Measurements from ENCODE around the gene UCP3. TPM values are rescaled to one million over a fixed set of nuclear protein-coding genes. Genes with fewer than 3 reads are reported as not detected.

UCP3 gene
- polyA plus RNA-seq, 1 donor (not counting 4 experiments of a cell fraction or from before 2014, with no cell fraction given), result 0.52 TPM

DNA sequence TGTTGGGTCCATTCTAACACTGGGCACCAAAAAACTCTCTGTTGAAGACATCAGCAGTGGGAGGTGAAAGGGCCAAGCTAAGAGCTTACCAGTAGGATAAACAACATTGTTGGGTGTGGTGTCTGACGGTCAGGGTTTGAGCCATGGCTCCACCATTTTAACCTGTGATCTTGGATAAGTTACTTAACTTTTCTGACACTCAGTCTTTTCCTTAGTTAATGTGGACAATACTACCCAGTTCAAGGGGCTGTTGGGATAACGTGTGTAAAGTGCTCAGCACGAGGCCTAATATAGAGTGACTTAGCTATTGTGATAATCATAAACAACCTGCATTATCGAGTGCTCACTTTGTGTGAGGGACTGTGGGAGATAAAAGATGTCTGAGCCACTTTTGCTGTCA lies 6.1 kb downstream of the UCP3 start:
- Histone ChIP-seq H3K4me1 (ENCODE audit: control insufficient read depth, extremely low read depth, insufficient read depth, low read length) (no peaks in the 10 kb centered on the region), H3K36me3 (ENCODE audit: control insufficient read depth in 2 of 2, extremely low read depth in 1 of 2, insufficient read depth in 2 of 2, low read length in 2 of 2) (peaks cover 0 to 4% of the 10 kb centered on the region in 2 experiments), H3K9me3 (ENCODE audit: control insufficient read depth, low read depth, low read length) (no peaks in the 10 kb centered on the region), H3K27me3 (ENCODE audit: control insufficient read depth, extremely low read depth, insufficient read depth, low read length) (no peaks in the 10 kb centered on the region), H4K20me1 (ENCODE audit: control insufficient read depth, extremely low read depth, insufficient read depth, low read length) (no peaks in the 10 kb centered on the region), H2AFZ (ENCODE audit: control insufficient read depth, low read length) (no peak overlapping the region), H3K9ac (ENCODE audit: control insufficient read depth, extremely low read depth, insufficient read depth, low read length) (no peak overlapping the region), H3K27ac (ENCODE audit: control insufficient read depth, insufficient read depth, low read length) (no peak overlapping the region), H3K4me3 (ENCODE audit: control insufficient read depth in 2 of 3, extremely low read depth in 1 of 3, insufficient read depth in 2 of 3, low read depth in 1 of 3, low read length in 3 of 3) (no peak overlapping the region), H3K79me2 (ENCODE audit: control insufficient read depth, insufficient read depth, low read length) (no peaks in the 10 kb centered on the region), H3K4me2 (ENCODE audit: control insufficient read depth, extremely low read depth, insufficient read depth, low read depth, low read length) (no peak overlapping the region), H3K9me1 (ENCODE audit: control insufficient read depth, extremely low read depth, insufficient read depth, low read length) (no peaks in the 10 kb centered on the region)
- FAIRE-seq (no peak), DNase-seq (ENCODE audit: low read depth, low spot score) (no peak)
- TF ChIP-seq CTCF (optimal IDR thresholded peaks at IDR 0.05 in 1 of 3, IDR thresholded peaks at IDR 0.05 in 1 of 3, conservative IDR thresholded peaks at IDR 0.05 in 1 of 3; ENCODE audit: extremely low read depth in 1 of 3, insufficient read depth in 2 of 3, low read length in 3 of 3), result no peak
- TF ChIP-seq EZH2 (IDR thresholded peaks at IDR 0.05; ENCODE audit: low read length), result no peak
- dilution Hi-C loops (cut with MboI; ENCODE audit: extremely low pct_ligation_motif_present, low sequenced_read_pairs), result no loop called here

GRCh38 chr11:74001822-74002286 lies 7.0 kb downstream of the UCP3 start:
- Histone ChIP-seq H3K36me3 (ENCODE audit: control insufficient read depth in 2 of 2, extremely low read depth in 1 of 2, insufficient read depth in 2 of 2, low read length in 2 of 2) (peaks cover 0 to 4% of the 10 kb centered on the region in 2 experiments), H3K9me3 (ENCODE audit: control insufficient read depth, low read depth, low read length) (no peaks in the 10 kb centered on the region), H3K4me1 (ENCODE audit: control insufficient read depth, extremely low read depth, insufficient read depth, low read length) (no peaks in the 10 kb centered on the region), H3K9me1 (ENCODE audit: control insufficient read depth, extremely low read depth, insufficient read depth, low read length) (no peaks in the 10 kb centered on the region), H3K79me2 (ENCODE audit: control insufficient read depth, insufficient read depth, low read length) (no peaks in the 10 kb centered on the region), H2AFZ (ENCODE audit: control insufficient read depth, low read length) (no peak overlapping the region), H3K4me3 (ENCODE audit: control insufficient read depth in 2 of 3, extremely low read depth in 1 of 3, insufficient read depth in 2 of 3, low read depth in 1 of 3, low read length in 3 of 3) (no peak overlapping the region), H3K4me2 (ENCODE audit: control insufficient read depth, extremely low read depth, insufficient read depth, low read depth, low read length) (no peak overlapping the region), H3K27ac (ENCODE audit: control insufficient read depth, insufficient read depth, low read length) (no peak overlapping the region), H4K20me1 (ENCODE audit: control insufficient read depth, extremely low read depth, insufficient read depth, low read length) (no peaks in the 10 kb centered on the region), H3K9ac (ENCODE audit: control insufficient read depth, extremely low read depth, insufficient read depth, low read length) (no peak overlapping the region), H3K27me3 (ENCODE audit: control insufficient read depth, extremely low read depth, insufficient read depth, low read length) (no peaks in the 10 kb centered on the region)
- no peak for DNase-seq (ENCODE audit: low read depth, low spot score)
- no peak for TF ChIP-seq EZH2 (IDR thresholded peaks at IDR 0.05; ENCODE audit: low read length)
- TF ChIP-seq CTCF (optimal IDR thresholded peaks at IDR 0.05 in 1 of 3, IDR thresholded peaks at IDR 0.05 in 1 of 3, conservative IDR thresholded peaks at IDR 0.05 in 1 of 3; ENCODE audit: extremely low read depth in 1 of 3, insufficient read depth in 2 of 3, low read length in 3 of 3), result no peak
- no peak for FAIRE-seq
- dilution Hi-C loops (cut with MboI; ENCODE audit: extremely low pct_ligation_motif_present, low sequenced_read_pairs), result no loop called here

Data from keratinocyte (primary cell).